GM21447 (cell line): ENCODE measurements around the gene NBEA.
"Not testable (repeated sequence)": the region's sequence is repeated elsewhere in the genome, so short reads cannot be mapped to it uniquely, and the experiment has no call there.

Source experiments
- ATAC-seq: cut with Tn5 transposase; IDR thresholded peaks from one replicate; pipeline ENCODE4 v1.9.1; 2021; ENCODE audit not compliant: unreplicated experiment

The NBEA gene

GRCh38 chr13:34951528-34951927 lies 9.5 kb downstream of the NBEA start:
- no peak for ATAC-seq

- ATAC-seq = no peak
Measured at GRCh38 chr13:34959489-34959888, 17.4 kb downstream of the NBEA start.

GRCh38 chr13:34964558-34964957 lies 22.5 kb downstream of the NBEA start:
- no peak for ATAC-seq

GRCh38 chr13:34967851-34968562 lies 25.9 kb downstream of the NBEA start:
- ATAC-seq = no peak

GRCh38 chr13:34969539-34969938 lies 27.5 kb downstream of the NBEA start:
- ATAC-seq = not testable (repeated sequence)

GRCh38 chr13:34970961-34971360 lies 28.9 kb downstream of the NBEA start:
- no peak for ATAC-seq

- ATAC-seq = no peak
Measured at GRCh38 chr13:34971473-34971872, 29.4 kb downstream of the NBEA start.

- not testable (repeated sequence) for ATAC-seq
Measured at GRCh38 chr13:34985199-34985598, 43.1 kb downstream of the NBEA start.

- ATAC-seq = no peak
Measured at GRCh38 chr13:34988330-34988791, 46.3 kb downstream of the NBEA start.

GRCh38 chr13:34990399-34991214 lies 48.5 kb downstream of the NBEA start:
- no peak for ATAC-seq

- ATAC-seq = no peak
Measured at GRCh38 chr13:34993470-34993869, 51.4 kb downstream of the NBEA start.

GRCh38 chr13:35003734-35004133 lies 61.7 kb downstream of the NBEA start:
- not testable (repeated sequence) for ATAC-seq

- no peak for ATAC-seq
Measured at GRCh38 chr13:35005051-35005450, 63.0 kb downstream of the NBEA start.

- ATAC-seq = no peak
Measured at GRCh38 chr13:35014606-35015213, 72.6 kb downstream of the NBEA start.

GRCh38 chr13:35016362-35017112 lies 74.5 kb downstream of the NBEA start:
- no peak for ATAC-seq

GRCh38 chr13:35025314-35025713 lies 83.2 kb downstream of the NBEA start:
- ATAC-seq = no peak

GRCh38 chr13:35028338-35028867 lies 86.3 kb downstream of the NBEA start:
- no peak for ATAC-seq

- ATAC-seq = no peak
Measured at GRCh38 chr13:35039012-35039411, 96.9 kb downstream of the NBEA start.

GRCh38 chr13:35046587-35046986 lies 104.5 kb downstream of the NBEA start:
- ATAC-seq = no peak

- no peak for ATAC-seq
Measured at GRCh38 chr13:35055705-35056104, 113.6 kb downstream of the NBEA start.

GRCh38 chr13:35057858-35058257 lies 115.8 kb downstream of the NBEA start:
- ATAC-seq = no peak
